Measurements from ENCODE around the gene MTFR1L.

Gene MTFR1L

GRCh38 chr1:25794325-25794724 is 25.4 kb upstream of the MTFR1L start:
- H3K9me3 ChIP-seq (ENCODE audit: severe bottlenecking): no peaks in the 10 kb centered on the region
- H3K27me3 ChIP-seq (ENCODE audit: insufficient read depth, low read depth, severe bottlenecking): no peaks in the 10 kb centered on the region
- H3K36me3 ChIP-seq: no peaks in the 10 kb centered on the region
- 0 out of 2 replicates have a peak overlapping the region, but pooled peaks have one; percentile 26 for H3K27ac ChIP-seq
- no peak overlapping the region for H3K4me3 ChIP-seq (ENCODE audit: low read depth, low read length)
- TF ChIP-seq CTCF (IDR thresholded peaks at IDR 0.05; ENCODE audit: low read depth, low read length): no peak
- DNase-seq: peak; percentile 40

GRCh38 chr1:25795211-25795610 is 24.5 kb upstream of the MTFR1L start:
- Histone ChIP-seq H3K36me3 (no peaks in the 10 kb centered on the region), H3K4me3 (ENCODE audit: low read depth, low read length) (no peak overlapping the region), H3K27ac (no peak overlapping the region), H3K9me3 (ENCODE audit: severe bottlenecking) (no peaks in the 10 kb centered on the region), H3K27me3 (ENCODE audit: insufficient read depth, low read depth, severe bottlenecking) (no peaks in the 10 kb centered on the region)
- DNase-seq: no peak
- TF ChIP-seq CTCF (IDR thresholded peaks at IDR 0.05; ENCODE audit: low read depth, low read length): no peak

GRCh38 chr1:25795946-25796810 is 23.6 kb upstream of the MTFR1L start:
- no peak for DNase-seq
- TF ChIP-seq CTCF (IDR thresholded peaks at IDR 0.05; ENCODE audit: low read depth, low read length): no peak
- H3K4me3 ChIP-seq (ENCODE audit: low read depth, low read length): no peak overlapping the region
- no peaks in the 10 kb centered on the region for H3K9me3 ChIP-seq (ENCODE audit: severe bottlenecking)
- H3K27me3 ChIP-seq (ENCODE audit: insufficient read depth, low read depth, severe bottlenecking): no peaks in the 10 kb centered on the region
- peak overlapping the region; percentile 8; the same call in 1 of the 2 replicates for H3K27ac ChIP-seq
- H3K36me3 ChIP-seq: no peaks in the 10 kb centered on the region

- Histone ChIP-seq H3K9me3 (ENCODE audit: severe bottlenecking) (no peaks in the 10 kb centered on the region), H3K27me3 (ENCODE audit: insufficient read depth, low read depth, severe bottlenecking) (no peaks in the 10 kb centered on the region), H3K27ac (peak overlapping the region; percentile 8; the same call in 1 of the 2 replicates), H3K4me3 (ENCODE audit: low read depth, low read length) (no peak overlapping the region), H3K36me3 (no peaks in the 10 kb centered on the region)
- TF ChIP-seq CTCF (IDR thresholded peaks at IDR 0.05; ENCODE audit: low read depth, low read length): peak; percentile 79
- DNase-seq: peak; percentile 87
These were observed 22.8 kb upstream of the MTFR1L start for GRCh38 chr1:25796811-25797458.

- Histone ChIP-seq H3K27ac (no peak overlapping the region), H3K4me3 (ENCODE audit: low read depth, low read length) (no peak overlapping the region), H3K36me3 (no peaks in the 10 kb centered on the region), H3K27me3 (ENCODE audit: insufficient read depth, low read depth, severe bottlenecking) (no peaks in the 10 kb centered on the region), H3K9me3 (ENCODE audit: severe bottlenecking) (no peaks in the 10 kb centered on the region)
- peak; percentile 70 for DNase-seq
- peak; percentile 83 for TF ChIP-seq CTCF (IDR thresholded peaks at IDR 0.05; ENCODE audit: low read depth, low read length)
These were observed 21.8 kb upstream of the MTFR1L start for GRCh38 chr1:25797939-25798338.
